Measurements from ENCODE around the gene SLC13A4.

GRCh38 chr7:135768467-135768866 lies 40.5 kb upstream of the SLC13A4 start:
- TF ChIP-seq EZH2 (conservative IDR thresholded peaks at IDR 0.05; ENCODE audit: low read depth, low read length) = no peak
- TF ChIP-seq ZSCAN12 (CRISPR knock-in tag; IDR thresholded peaks at IDR 0.05) = no peak
- TF ChIP-seq TBL1XR1 (IDR thresholded peaks at IDR 0.05; ENCODE audit: borderline replicate concordance, low read length, partially characterized antibody) = no peak
- no peak for TF ChIP-seq REL (CRISPR knock-in tag; conservative IDR thresholded peaks at IDR 0.05)

Data from HepG2 (cell line).